ENCODE data around the gene KRT35.

DNA sequence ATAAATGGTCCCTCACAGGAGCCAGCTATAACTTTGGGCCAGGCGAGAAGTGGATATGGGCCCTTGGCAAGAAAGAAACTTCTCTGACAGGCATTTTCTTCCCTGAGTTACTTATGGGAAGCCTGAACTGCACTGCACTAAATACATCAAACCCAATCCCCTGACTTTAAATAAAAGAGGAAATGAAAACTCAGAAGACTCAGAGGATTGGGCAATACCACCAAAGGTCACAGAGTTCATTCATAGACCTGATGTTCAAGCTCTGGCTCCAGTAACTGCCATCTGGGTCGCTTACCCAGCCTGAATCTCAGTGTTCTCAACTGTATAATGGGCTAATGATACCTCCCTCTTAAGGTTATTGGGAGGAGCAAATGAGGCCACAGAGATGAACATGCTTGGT is 815 bp downstream of the KRT35 start:
- TF ChIP-seq POLR2A (IDR thresholded peaks at IDR 0.05) (no peak), CTCF (IDR thresholded peaks at IDR 0.05) (no peak)
